Rectal smooth muscle tissue (tissue), 1 donor: ENCODE data around the gene ZFPM1.
A peak's percentile ranks its signal among the peaks of the same experiment; 100 is the strongest.
"Not testable (repeated sequence)": the region's sequence is repeated elsewhere in the genome, so short reads cannot be mapped to it uniquely, and the experiment has no call there.

Experiments used
- H3K27ac ChIP-seq: one replicate; pipeline ENCODE4 v1.7.0; 2013; ENCODE audit warnings: low read depth, low read length, inconsistent platforms
- H3K27me3 ChIP-seq: one replicate; pipeline ENCODE4 v1.7.0; 2013; ENCODE audit warnings: low read length; ENCODE audit not compliant: control insufficient read depth, insufficient read depth
- H3K36me3 ChIP-seq: one replicate; pipeline ENCODE4 v1.7.0; 2013; ENCODE audit warnings: low read length; ENCODE audit not compliant: control insufficient read depth, insufficient read depth
- H3K4me1 ChIP-seq: one replicate; pipeline ENCODE4 v1.7.0; 2013; ENCODE audit warnings: low read length; ENCODE audit not compliant: control insufficient read depth, insufficient read depth
- H3K4me3 ChIP-seq: one replicate; pipeline ENCODE4 v1.7.0; 2013; ENCODE audit warnings: low read length
- H3K9ac ChIP-seq: one replicate; pipeline ENCODE4 v1.7.0; 2013; ENCODE audit warnings: low read length

ZFPM1 gene

DNA sequence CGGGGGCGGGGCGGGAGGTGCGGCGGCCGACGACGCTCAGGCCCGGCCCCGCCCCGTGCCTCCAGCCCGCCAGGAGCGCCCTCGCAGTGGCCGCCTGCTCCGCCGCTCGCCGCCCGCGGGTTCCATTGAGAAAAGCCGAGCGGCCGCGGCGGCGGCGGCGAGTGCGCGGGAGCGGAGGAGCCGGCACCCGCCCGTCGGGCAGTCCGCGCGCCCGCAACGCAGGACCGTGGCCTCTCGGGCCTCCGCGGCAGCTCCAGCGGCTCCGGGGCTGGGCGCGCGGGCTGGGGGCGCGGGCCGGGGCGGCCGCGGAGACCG is at the start of gene ZFPM1:
TSS of gene ZFPM1 (plus strand) at position 64 of the 315 bp plus-strand sequence. CDS start 359 bp downstream, outside the sequence.
- Histone ChIP-seq H3K4me3 (peak within 1 kb of the TSS; percentile 64), H3K27me3 (peaks cover 11% of the 10 kb centered on the region), H3K4me1 (peaks cover 2% of the 10 kb centered on the region), H3K27ac (no peak within 1 kb of the TSS), H3K9ac (no peak within 1 kb of the TSS), H3K36me3 (no peaks in the 10 kb centered on the region)

DNA sequence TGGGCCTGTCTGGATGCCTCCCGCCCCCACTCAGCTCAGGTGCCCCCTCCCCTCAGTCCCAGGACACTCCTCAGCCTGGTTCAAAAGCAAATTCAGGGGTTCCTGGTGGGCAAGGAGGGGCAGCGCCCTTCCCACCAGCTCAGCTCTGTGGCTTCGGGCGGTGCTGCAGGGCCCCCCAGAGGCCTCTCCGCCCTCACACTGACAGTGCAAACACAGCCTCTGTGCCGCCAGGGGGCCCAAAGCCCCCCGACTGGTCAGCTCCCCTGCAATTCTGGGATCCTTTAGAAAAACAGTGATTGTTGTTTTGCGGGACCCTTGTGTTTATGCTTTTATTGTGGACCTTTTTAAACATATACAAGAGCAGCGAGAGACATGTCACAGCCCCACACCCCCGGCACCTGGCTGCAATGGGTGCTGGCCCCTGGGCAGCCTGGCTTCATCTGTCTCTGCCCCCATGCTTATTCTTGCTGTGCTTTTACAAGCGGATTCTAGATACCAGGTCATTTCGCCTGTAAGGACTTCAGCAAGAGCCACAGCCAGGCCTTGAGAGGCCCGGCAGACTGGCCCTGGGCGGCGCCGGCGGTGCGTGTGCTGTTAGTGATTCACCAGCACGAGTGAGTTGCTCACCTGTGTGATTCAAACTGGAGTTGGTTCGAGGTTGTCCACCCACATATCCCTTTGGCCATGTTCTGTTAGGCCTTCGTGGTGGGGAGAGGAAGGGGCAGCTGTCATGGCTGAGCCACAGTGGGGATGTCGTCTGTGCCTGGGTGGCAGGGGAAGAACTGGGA is 49.1 kb upstream of the ZFPM1 start:
- H3K36me3 ChIP-seq = no peaks in the 10 kb centered on the region
- no peak overlapping the region for H3K9ac ChIP-seq
- no peak overlapping the region for H3K27ac ChIP-seq
- no peaks in the 10 kb centered on the region for H3K27me3 ChIP-seq
- no peak overlapping the region for H3K4me3 ChIP-seq
- no peaks in the 10 kb centered on the region for H3K4me1 ChIP-seq

DNA sequence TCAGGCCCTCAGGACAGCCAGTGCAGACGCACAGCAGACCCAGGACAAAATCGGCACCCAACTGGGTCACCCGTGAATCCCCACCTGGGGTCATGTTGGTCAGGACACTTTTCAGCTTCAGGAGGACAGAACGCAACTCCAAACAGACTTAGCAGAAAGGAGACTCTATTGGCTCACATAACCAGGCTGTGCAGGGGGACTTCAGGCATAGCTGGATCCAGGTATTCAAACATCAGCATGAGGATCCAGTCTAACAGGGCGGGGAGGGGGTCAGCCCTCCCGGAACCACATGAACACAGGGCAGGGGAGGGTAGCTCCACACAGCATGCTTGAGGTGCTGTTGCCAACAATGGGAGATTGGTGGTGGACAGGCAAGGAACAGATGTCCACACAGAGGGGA is 48.3 kb upstream of the ZFPM1 start:
- no peak overlapping the region for H3K4me3 ChIP-seq
- no peak overlapping the region for H3K27ac ChIP-seq
- no peaks in the 10 kb centered on the region for H3K4me1 ChIP-seq
- no peaks in the 10 kb centered on the region for H3K36me3 ChIP-seq
- H3K9ac ChIP-seq = no peak overlapping the region
- no peaks in the 10 kb centered on the region for H3K27me3 ChIP-seq

DNA sequence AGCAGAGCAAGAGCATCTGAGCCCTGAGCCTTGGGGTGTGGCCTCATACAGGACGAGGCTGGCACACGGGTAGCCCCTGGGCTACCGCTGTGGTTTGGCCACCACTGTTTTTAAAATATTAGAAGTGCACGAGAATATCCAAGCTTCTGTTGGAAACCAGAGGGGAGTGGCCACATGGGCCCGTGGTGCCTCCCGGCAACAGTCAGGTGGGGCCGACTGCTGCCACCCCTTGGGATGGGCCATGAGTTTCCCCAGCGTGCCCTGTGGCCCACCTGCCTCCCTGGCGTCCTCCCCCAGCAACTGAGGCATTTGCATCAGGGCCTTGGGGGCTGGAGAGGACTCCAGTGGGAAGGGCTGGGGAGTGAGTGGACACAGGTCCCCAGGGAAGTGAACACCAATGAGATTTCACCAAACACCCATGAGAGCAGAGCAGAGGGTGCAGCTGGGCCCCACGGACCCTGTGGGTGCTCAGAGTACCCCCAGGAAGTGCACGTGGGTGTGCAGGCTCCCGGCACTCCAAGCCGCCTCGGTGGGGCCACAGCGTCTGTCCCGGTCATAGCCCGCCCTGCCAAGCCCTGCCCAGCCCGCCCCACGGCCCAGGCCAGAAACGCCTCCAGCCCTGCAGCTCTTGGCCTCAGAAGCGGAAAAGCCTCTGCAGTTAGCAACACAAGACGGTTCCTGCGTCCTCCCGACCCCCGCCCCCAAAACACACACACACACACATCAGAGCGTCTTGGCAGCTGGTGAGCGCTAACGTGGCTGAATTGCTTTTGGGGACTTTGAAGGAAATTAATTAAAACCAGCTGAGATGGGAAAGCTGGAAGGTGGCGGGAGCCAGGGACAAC is 47.6 kb upstream of the ZFPM1 start:
- no peaks in the 10 kb centered on the region for H3K4me1 ChIP-seq

DNA sequence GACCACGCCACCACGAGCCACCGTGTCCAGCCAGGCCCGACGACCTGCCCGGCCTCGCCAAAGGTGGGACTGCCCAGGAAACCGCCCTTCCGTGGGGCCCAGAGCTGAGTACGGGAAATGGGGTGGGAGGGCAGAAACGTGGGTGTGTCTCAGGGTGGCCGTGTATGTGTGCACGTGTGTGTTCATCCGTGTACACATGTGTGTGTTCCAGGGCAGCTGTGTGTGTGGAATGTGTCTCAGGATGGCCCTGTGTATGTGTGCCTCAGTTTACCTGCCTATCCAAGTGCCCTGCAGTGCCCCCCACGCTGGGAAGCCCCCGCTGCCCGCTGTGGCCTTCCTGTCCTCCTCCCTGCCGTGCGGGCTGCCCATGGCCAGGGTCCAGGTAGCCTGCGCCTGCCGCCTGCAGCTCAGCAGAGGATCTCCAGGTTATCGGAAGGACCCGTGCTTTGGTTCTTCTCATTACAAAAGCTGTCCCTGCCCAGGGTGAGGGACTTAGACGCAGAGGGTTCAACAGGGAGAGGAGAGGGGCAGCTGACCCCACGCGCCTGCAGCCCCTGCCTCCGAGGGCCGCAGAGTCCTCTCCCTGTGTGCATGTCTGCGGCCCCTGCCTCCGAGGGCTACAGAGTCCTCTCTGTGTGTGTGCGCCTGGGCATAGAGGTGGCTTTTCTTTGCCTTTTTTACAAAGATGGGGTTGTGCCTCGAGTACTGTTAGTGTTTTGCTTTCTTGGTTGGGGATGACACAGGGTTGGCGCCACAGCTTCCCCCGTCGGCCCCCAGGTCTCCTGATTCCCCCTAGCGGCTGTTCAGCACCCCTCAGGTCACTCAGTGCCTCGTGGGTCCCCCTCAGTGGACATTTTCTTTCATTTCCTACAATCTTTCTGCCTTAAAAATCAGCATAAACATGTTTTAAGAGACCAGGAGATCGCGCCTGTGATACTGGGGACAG is 46.7 kb upstream of the ZFPM1 start:
- Histone ChIP-seq H3K4me3 (no peak overlapping the region), H3K9ac (no peak overlapping the region), H3K4me1 (no peaks in the 10 kb centered on the region), H3K36me3 (no peaks in the 10 kb centered on the region), H3K27ac (no peak overlapping the region), H3K27me3 (no peaks in the 10 kb centered on the region)

More for the DNA sequence above, 47.6 kb upstream of the ZFPM1 start:
- no peak overlapping the region for H3K9ac ChIP-seq
- no peak overlapping the region for H3K27ac ChIP-seq
- H3K4me3 ChIP-seq = no peak overlapping the region
- H3K36me3 ChIP-seq = no peaks in the 10 kb centered on the region
- H3K27me3 ChIP-seq = no peaks in the 10 kb centered on the region

DNA sequence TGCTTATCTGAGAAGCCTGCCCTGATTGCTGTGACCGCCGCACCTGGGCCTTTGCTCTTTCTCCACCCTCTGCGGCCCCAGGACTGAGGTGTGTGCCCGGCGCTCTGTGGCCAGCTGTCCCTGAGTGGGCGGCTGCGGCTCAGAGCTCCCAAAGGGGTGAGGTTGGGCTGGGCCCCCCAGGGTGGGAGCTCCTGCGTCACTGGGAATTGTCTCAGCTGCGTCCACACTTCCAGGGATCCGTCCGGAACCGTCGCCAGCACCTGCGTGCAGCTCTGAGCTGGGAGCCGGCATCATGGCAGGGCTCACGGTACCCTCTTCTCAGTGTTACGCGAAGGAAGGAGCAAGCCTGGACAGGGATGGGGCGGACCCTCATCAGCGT is 46.0 kb upstream of the ZFPM1 start:
- no peak overlapping the region for H3K4me3 ChIP-seq

DNA sequence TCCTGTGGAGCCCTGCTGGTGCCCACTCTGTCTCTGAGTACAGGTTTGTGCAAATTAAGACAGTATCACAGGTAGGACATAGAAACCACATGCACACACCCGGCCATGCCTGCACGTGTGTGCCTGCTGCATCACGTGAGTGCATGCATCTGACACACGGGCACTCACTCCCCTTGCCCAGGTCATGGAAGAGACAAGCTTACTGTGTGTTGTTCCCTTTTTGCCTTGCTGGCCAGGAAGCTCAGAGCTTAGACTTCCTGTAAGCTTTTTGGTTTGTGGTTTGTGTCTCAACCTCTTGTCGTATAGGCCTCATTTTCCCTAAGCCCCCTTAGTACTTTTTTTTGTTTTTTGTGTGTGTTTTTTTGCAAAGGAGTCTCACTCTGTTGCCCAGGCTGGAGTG is 45.3 kb upstream of the ZFPM1 start:
- Histone ChIP-seq H3K4me1 (no peaks in the 10 kb centered on the region), H3K4me3 (no peak overlapping the region), H3K27me3 (no peaks in the 10 kb centered on the region), H3K36me3 (no peaks in the 10 kb centered on the region), H3K27ac (no peak overlapping the region), H3K9ac (no peak overlapping the region)

More for the DNA sequence above, 46.0 kb upstream of the ZFPM1 start:
- H3K36me3 ChIP-seq = no peaks in the 10 kb centered on the region
- no peaks in the 10 kb centered on the region for H3K4me1 ChIP-seq
- no peak overlapping the region for H3K9ac ChIP-seq
- H3K27ac ChIP-seq = no peak overlapping the region
- H3K27me3 ChIP-seq = no peaks in the 10 kb centered on the region

DNA sequence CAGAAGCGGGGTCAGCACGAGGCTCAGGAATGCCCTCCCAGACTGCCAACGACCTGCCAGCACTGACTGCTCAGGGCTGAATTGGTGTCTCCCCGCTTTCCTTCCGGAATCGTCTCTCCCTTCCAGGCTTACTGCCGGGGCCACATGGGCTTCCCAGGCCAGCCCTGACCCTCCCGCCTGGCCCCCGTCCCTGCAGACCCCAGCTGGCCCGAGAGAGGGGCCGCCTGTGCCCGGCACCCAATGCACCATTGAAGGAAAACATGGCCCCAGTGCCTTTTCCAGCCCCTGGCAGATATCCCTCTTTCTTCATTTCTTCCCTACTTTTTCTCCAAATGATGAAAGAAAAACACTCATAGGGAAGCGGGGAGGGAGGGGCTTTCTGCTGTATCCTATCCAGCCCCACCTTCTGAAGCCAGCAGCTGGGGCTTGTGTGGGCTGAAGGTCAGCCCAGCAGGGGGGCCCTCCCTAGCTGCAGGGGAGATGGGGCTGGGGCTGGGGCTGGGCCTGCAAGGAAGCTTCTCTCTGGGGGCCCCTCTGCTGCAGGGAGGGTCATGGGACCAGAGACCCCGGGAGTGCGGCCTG is 44.4 kb upstream of the ZFPM1 start:
- H3K4me3 ChIP-seq = no peak overlapping the region
- H3K4me1 ChIP-seq = no peaks in the 10 kb centered on the region
- H3K27ac ChIP-seq = no peak overlapping the region
- H3K36me3 ChIP-seq = no peaks in the 10 kb centered on the region
- H3K27me3 ChIP-seq = no peaks in the 10 kb centered on the region
- no peak overlapping the region for H3K9ac ChIP-seq

DNA sequence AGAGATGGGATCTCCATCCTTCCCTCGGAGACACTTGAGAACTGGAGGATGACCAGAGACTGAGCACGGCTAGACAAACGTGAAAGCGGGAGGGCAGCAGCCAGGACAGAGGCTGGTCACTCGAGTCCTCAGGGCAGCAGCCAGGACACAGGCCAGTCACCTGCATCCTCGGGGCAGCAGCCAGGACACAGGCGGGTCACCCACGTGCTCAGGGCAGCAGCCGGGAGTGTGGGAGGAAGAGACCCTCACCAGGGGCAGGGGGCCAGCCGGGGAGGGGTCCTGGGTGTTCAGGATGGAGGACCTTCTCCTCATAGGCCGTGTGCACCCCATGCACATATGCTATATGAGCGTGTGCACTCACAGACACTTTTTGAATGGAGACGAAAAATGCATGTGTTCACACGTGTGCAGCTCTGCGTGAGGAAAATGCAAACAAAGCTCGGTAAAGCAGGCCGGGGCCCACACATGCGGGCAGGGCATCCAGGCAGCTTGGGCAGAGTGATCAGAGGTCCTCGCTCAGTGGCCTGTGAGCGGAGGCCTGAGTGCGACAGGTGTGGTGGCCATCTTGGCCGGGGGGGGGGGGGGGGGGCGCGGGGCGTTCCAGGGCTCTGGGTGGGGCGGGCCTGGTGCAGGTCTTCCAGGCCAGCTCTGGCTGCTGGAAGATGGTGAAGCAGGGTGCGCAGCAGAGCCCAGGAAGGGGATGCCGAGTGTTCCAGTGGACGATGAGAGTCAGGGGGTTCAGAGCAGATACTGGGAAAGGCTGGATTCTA is 43.6 kb upstream of the ZFPM1 start:
- no peak overlapping the region for H3K27ac ChIP-seq
- no peaks in the 10 kb centered on the region for H3K4me1 ChIP-seq
- no peaks in the 10 kb centered on the region for H3K36me3 ChIP-seq
- no peak overlapping the region for H3K4me3 ChIP-seq
- H3K9ac ChIP-seq = no peak overlapping the region
- no peaks in the 10 kb centered on the region for H3K27me3 ChIP-seq

DNA sequence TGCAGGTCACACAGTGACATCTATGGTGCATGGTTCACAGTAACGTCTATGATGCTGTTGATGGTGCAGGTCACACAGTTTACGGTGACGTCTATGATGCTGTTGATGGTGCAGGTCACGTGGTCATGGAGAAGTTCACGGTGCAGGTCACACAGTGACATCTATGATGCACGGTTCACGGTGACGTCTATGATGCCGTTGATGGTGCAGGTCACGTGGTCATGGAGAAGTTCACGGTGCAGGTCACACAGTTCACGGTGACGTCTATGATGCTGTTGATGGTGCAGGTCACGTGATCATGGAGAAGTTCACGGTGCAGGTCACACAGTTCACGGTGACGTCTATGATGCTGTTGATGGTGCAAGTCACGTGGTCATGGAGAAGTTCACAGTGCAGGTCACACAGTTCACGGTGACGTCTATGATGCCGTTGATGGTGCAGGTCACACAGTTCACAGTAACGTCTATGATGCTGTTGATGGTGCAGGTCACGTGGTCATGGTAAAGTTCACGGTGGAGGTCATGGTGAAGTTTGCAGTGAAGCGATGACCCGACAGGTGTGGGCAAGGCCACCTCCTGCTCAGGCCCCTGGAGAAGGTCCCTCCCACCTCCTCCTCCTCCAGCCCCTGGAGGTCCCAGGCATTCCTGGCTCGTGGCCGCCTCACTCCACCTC is 42.6 kb upstream of the ZFPM1 start:
- not testable (repeated sequence) for H3K36me3 ChIP-seq, H3K4me3 ChIP-seq, H3K4me1 ChIP-seq, H3K9ac ChIP-seq, H3K27me3 ChIP-seq, H3K27ac ChIP-seq

DNA sequence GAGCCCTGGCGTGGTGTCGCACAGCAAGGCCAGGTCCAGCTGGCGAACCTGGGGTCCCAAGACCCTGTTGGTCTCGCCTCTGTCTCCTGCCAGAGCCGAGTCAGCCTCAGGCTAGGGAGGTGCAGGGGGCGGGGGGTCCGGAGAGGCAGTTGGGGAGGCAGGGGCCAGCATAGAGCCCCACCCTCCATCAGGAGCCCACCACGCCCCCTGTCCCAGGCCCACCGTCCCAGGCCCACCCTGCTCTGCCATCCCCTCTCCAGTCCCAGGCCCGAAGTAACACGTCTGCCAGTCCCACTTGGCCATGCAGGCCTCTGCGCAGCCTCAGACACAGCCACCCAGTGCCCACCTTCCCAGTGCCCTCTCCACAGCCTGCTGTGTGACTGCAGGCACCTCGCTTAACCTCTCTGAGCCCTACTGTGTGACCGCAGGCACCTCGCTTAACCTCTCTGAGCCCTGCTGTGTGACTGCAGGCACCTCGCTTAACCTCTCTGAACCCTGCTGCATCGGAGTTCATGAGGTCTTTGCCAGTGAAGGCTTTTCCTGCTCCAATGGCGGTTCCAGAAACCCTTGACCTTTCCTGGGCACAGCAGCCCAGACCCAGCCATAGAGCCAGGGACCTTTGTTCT is 41.0 kb upstream of the ZFPM1 start:
- Histone ChIP-seq H3K27me3 (no peaks in the 10 kb centered on the region), H3K9ac (no peak overlapping the region), H3K4me1 (no peaks in the 10 kb centered on the region), H3K27ac (no peak overlapping the region), H3K4me3 (no peak overlapping the region), H3K36me3 (no peaks in the 10 kb centered on the region)
